ENCODE data around the gene SLCO4A1.

SLCO4A1 gene

GRCh38 chr20:62716198-62716940 lies 74.1 kb downstream of the SLCO4A1 start:
- DNase-seq (ENCODE audit: low spot score) = no peak

- DNase-seq (ENCODE audit: low spot score) = no peak
Measured at GRCh38 chr20:62716941-62717310, 74.6 kb downstream of the SLCO4A1 start.

GRCh38 chr20:62717933-62718332 lies 75.6 kb downstream of the SLCO4A1 start:
- DNase-seq (ENCODE audit: low spot score) = no peak

GRCh38 chr20:62718546-62718945 lies 76.2 kb downstream of the SLCO4A1 start:
- DNase-seq (ENCODE audit: low spot score) = no peak

GRCh38 chr20:62719250-62719935 lies 77.1 kb downstream of the SLCO4A1 start:
- DNase-seq (ENCODE audit: low spot score) = no peak
